SK-N-SH treated with all-trans-retinoic acid at 6 μM for 48 hours (cell line): ENCODE data around the gene FBXL3.
"Not testable (repeated sequence)": the region's sequence is repeated elsewhere in the genome, so short reads cannot be mapped to it uniquely, and the experiment has no call there.

Source experiments
- ATAC-seq: fragments of 200-7000 bp; cut with Tn5 transposase; 3 replicates; pipeline ENCODE4 v1.9.1; 2020; ENCODE audit warnings: mild to moderate bottlenecking, moderate library complexity
- BACH2 ChIP-seq: fragments of 250-450 bp; sonication (Bioruptor Pico); IDR thresholded peaks from 2 replicates; pipeline ENCODE4 v1.9.0; 2021; ENCODE audit warnings: mild to moderate bottlenecking, borderline replicate concordance
- CSDC2 ChIP-seq: fragments of 250-450 bp; sonication (Bioruptor Pico); IDR thresholded peaks from 2 replicates; pipeline ENCODE4 v1.5.0; 2020; ENCODE audit warnings: mild to moderate bottlenecking, moderate library complexity
- CSRNP3 ChIP-seq: fragments of 250-450 bp; sonication (Bioruptor Pico); IDR thresholded peaks from 2 replicates; pipeline ENCODE4 v1.5.1; 2021; ENCODE audit warnings: mild to moderate bottlenecking, moderate library complexity
- ESRRG ChIP-seq: fragments of 250-450 bp; sonication (Bioruptor Pico); IDR thresholded peaks from 2 replicates; pipeline ENCODE4 v1.6.1; 2021; ENCODE audit warnings: mild to moderate bottlenecking
- GLIS3 ChIP-seq: fragments of 250-450 bp; sonication (Bioruptor Pico); IDR thresholded peaks from 2 replicates; pipeline ENCODE4 v1.5.0; 2020; ENCODE audit warnings: mild to moderate bottlenecking, moderate library complexity
- OSR1 ChIP-seq: fragments of 250-450 bp; sonication (Bioruptor Pico); IDR thresholded peaks from 2 replicates; pipeline ENCODE4 v1.8.0; 2022; ENCODE audit warnings: moderate library complexity, mild to moderate bottlenecking, inconsistent platforms
- PATZ1 ChIP-seq: fragments of 250-450 bp; sonication (Bioruptor Pico); IDR thresholded peaks from 2 replicates; pipeline ENCODE4 v1.8.0; 2020; ENCODE audit warnings: mild to moderate bottlenecking, moderate library complexity, borderline replicate concordance
- POU6F1 ChIP-seq: fragments of 250-450 bp; sonication (Bioruptor Pico); IDR thresholded peaks from 2 replicates; pipeline ENCODE4 v1.8.0; 2021; ENCODE audit warnings: low read depth, mild to moderate bottlenecking, moderate library complexity, borderline replicate concordance
- PPARA ChIP-seq: fragments of 250-450 bp; sonication (Bioruptor Pico); IDR thresholded peaks from 2 replicates; pipeline ENCODE4 v1.5.0; 2020; ENCODE audit warnings: mild to moderate bottlenecking, borderline replicate concordance
- RARB ChIP-seq: fragments of 250-450 bp; sonication (Bioruptor Pico); IDR thresholded peaks from 2 replicates; pipeline ENCODE4 v1.8.0; 2021; ENCODE audit warnings: mild to moderate bottlenecking, moderate library complexity
- SNAI2 ChIP-seq: fragments of 250-450 bp; sonication (Bioruptor Pico); IDR thresholded peaks from 2 replicates; pipeline ENCODE4 v1.5.0; 2020; ENCODE audit warnings: mild to moderate bottlenecking, moderate library complexity
- TCF4 ChIP-seq: fragments of 250-450 bp; sonication (Bioruptor Pico); IDR thresholded peaks from 2 replicates; pipeline ENCODE4 v1.8.0; 2021; ENCODE audit warnings: mild to moderate bottlenecking, moderate library complexity, borderline replicate concordance
- TOX ChIP-seq: fragments of 250-450 bp; sonication (Bioruptor Pico); IDR thresholded peaks from 2 replicates; pipeline ENCODE4 v1.8.0; 2021; ENCODE audit warnings: mild to moderate bottlenecking, moderate library complexity, borderline replicate concordance
- TSHZ2 ChIP-seq: fragments of 250-450 bp; sonication (Bioruptor Pico); IDR thresholded peaks from 2 replicates; pipeline ENCODE4 v1.5.0; 2020; ENCODE audit warnings: mild to moderate bottlenecking, moderate library complexity
- ZC3H10 ChIP-seq: fragments of 250-450 bp; sonication (Bioruptor Pico); IDR thresholded peaks from 2 replicates; pipeline ENCODE4 v1.5.1; 2021; ENCODE audit warnings: mild to moderate bottlenecking, moderate library complexity
- ZFP3 ChIP-seq: fragments of 250-450 bp; sonication (Bioruptor Pico); IDR thresholded peaks from 2 replicates; pipeline ENCODE4 v1.5.0; 2020; ENCODE audit warnings: mild to moderate bottlenecking, moderate library complexity
- ZFP30 ChIP-seq: fragments of 450-650 bp; formaldehyde crosslinking; IDR thresholded peaks from 2 replicates; pipeline ENCODE4 v1.5.0; 2022; ENCODE audit warnings: mild to moderate bottlenecking, moderate library complexity
- ZNF565 ChIP-seq: fragments of 450-650 bp; formaldehyde crosslinking; conservative IDR thresholded peaks from 2 replicates; pipeline ENCODE4 v1.5.0; 2020; ENCODE audit warnings: low read depth, mild to moderate bottlenecking, moderate library complexity
- ZNF8 ChIP-seq: fragments of 450-650 bp; formaldehyde crosslinking; IDR thresholded peaks from 2 replicates; pipeline ENCODE4 v1.5.0; 2020; ENCODE audit warnings: mild to moderate bottlenecking, moderate library complexity

FBXL3 gene

GRCh38 chr13:77016251-77016812, 10.6 kb downstream of the FBXL3 start:
- no peak for TF ChIP-seq ZNF565
- no peak for ATAC-seq

- TF ChIP-seq PPARA (CRISPR knock-in tag) = no peak
- no peak for TF ChIP-seq GLIS3
- no peak for TF ChIP-seq OSR1
- no peak for TF ChIP-seq CSRNP3 (CRISPR knock-in tag)
- ATAC-seq = no peak
These were observed 11.9 kb downstream of the FBXL3 start for GRCh38 chr13:77014906-77015685.

GRCh38 chr13:77013853-77014542, 13.0 kb downstream of the FBXL3 start:
- no peak for ATAC-seq
- TF ChIP-seq SNAI2 (CRISPR knock-in tag) (no peak), ESRRG (CRISPR knock-in tag) (no peak), CSRNP3 (CRISPR knock-in tag) (no peak), ZFP30 (no peak), TSHZ2 (CRISPR knock-in tag) (no peak), ZC3H10 (no peak), RARB (CRISPR knock-in tag) (no peak), ZNF565 (no peak), ZNF8 (CRISPR knock-in tag) (no peak), ZFP3 (CRISPR knock-in tag) (no peak), TCF4 (CRISPR knock-in tag) (no peak), POU6F1 (no peak), OSR1 (no peak), TOX (CRISPR knock-in tag) (no peak), PPARA (CRISPR knock-in tag) (no peak), CSDC2 (CRISPR knock-in tag) (no peak), BACH2 (CRISPR knock-in tag) (no peak), PATZ1 (CRISPR knock-in tag) (no peak)

- not testable (repeated sequence) for ATAC-seq
These were observed 17.2 kb downstream of the FBXL3 start for GRCh38 chr13:77009719-77010118.
